ENCODE data around the gene MBOAT7.
A peak's percentile ranks its signal among the peaks of the same experiment; 100 is the strongest.

The MBOAT7 gene

DNA sequence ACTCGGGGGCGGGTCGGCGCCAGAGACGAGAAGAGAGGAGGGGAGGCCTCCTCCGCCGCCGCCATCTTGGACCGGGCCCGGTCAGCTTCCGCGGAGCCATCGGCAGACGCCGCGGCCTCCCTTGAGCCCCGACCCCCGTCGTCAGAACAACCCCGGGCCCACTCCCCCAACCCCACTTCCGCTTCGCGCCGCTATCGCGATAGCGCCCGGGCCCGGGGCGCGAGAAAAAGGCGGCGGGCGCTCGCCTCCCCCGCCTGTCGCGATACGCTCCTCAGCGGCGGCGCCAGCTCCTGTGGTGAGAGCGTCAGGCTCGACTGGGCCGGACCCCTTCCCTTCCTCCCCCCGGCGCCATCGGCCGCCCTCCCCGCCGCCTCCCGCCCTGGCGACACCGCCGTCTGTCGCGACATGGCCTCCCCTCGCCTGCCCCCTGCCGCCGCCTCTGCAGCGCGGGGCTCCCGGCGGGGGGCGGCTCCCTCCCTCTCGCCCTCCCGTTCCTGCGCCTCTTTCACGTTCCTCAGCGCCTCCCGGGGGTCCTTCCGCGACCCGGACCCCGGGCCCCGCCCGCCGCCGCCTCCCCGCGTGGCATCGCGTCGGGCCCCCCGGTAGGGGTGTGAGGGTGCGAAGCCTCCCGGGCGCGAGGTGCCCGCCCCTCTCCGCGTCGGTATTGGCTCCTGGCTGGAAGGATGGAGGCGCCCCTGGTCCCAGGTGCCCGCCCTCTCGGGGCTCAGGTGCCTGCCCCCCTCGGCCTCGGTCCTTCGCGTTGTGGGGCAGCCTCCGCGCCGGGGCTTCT is 51.5 kb downstream of the MBOAT7 start, which contains the start of gene CNOT3:
Gene CNOT3, plus strand, starts transcription at position 64 of the 790 bp plus-strand sequence. CDS start 5,217 bp downstream, outside the sequence.
- DNase-seq: peak; percentile 39

DNA sequence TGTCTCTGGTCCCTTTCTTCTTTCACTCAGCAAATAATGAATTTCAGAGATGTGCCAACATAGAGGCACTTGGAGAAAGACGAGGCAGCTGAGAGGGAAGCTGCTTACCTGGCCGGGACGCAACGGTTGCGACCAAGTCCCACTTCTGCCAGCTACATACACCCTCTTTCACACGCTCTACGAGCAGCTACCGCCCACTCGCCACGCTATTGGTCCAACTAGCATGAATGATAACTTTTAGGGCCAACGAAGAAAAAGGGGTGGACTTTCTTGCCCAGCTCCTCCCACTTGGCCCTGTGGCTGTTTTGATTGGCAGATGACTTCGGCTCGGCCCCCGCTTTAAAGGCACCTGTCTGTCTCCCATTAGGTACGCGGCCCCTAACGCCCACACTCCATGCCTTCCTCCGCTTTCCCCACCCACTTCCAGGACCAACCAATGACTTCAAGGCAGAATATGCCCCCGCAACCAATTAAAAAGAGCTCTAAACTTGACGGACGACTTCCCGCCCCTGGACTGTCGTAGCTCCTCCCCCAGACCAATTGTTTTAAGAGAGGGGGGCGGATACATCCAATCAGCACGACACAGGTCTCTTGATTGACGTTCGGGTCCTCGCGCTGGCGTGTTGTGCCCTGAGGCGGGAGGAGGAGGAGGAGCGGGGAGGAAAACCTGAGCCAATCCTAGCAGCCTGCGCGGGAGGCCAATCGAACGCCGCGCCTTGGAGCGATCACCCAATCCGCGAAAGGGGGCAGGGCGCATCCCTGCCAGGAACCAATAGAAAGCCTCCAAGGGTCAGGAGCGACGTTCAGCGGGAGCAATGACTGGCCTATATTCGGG is 52.3 kb downstream of the MBOAT7 start:
- peak; percentile 98 for DNase-seq

DNA sequence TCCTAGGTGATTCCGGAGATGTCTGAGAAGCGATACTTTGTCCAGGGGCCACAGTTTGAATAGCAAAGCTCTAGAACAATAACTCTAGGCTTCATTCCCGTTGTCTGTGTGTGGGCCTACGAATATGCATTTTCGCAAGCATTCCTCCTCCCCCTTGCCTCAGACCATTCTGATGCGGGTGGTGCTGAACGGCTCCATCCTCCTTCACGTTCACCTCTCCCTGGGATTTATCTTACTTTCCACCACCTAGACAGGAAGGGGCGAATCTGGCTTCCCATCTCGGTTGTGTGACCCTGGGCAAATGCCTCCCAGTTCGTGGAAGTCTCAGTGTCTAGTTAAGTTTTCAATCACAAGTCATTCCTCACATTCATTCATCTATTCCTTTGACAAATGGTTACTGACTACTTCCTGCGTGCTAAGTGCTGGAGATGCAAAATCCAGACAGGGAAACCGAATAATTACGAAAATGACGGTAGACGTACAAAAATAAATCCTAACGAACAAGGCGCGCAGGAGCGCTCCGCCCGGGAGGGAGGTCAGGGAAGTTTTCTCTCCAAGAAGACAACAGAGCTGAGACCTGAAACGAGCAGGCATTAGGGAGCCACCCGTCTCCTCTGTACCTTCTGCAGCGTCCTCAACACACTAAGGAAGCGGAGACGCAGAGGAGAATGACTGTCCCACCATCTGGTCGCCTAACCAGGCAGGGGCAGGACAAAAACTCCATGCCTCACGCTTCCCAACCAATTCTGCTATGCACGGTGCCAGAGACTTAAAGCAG is 53.1 kb downstream of the MBOAT7 start:
- DNase-seq: no peak

DNA sequence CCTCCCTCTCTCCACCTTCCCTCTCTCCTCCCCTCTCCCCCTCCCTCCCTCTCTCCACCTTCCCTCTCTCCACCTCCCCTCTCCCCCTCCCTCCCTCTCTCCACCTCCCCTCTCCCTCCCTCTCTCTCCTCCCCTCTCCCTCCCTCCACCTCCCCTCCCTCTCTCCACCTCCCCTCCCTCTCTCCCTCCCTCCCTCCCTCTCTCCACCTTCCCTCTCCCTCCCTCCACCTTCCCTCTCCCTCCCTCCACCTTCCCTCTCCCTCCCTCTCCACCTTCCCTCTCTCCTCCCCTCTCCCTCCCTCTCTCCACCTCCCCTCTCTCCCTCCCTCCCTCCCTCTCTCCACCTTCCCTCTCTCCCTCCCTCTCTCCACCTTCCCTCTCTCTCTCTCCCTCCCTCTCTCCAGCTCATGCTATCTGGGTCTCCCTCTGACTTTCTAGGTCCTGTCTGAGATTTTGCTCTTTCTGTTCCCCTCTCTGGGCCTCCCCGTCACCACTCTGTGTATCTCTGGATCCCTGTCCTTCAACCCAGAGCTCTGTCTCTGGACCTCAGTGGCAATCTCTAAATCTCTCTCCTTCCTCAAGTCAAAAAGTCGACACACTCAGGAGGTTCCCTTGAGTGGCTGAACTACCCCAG is 55.3 kb downstream of the MBOAT7 start:
- DNase-seq: no peak

DNA sequence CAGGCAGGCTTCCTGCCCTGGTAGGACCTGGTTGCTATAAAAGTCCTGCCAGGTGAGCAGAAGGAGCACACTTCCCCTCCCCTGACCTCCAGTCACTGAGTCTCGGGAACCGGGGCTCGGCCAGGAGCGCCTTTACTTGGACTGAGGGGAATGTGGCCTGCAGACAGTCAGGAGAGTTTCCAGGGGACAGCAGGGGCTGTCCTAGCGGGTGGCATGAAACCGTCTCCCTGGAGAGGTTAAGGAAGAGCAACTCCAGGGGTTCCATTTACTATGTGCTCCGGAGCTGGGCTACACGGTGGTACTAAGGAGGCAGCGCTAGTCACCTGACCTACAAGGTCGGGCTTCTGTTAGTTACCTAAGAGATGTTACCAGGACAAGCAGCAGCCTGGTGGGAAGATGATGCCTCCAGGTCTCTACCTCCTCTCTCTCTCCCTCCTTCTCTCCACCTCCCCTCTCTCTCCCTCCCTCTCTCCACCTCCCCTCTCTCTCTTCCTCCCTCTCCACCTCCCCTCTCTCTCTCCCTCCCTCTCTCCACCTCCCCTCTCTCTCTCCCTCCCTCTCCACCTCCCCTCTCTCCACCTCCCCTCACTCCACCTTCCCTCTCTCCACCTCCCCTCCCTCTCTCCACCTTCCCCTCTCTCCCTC is 55.9 kb downstream of the MBOAT7 start:
- no peak for DNase-seq

DNA sequence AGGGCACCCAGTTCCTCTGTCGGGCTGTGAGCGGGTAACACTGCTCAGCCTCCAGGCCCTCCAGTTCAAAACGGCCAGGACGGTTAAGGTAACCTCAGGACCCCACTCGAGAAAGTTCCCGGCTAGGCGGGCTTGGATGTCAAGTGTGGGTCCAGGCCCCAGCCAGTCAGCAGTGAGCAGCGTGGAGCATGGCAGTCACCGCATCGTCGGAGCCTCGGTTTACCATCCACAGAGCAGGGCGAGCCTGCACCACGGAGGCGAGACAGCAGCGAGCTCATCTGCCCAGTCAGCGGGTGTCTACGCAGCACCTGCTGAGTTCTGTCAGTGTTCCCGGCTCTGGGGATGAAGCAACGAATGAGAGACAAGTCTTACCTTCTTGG is 59.8 kb downstream of the MBOAT7 start:
- DNase-seq: no peak

DNA sequence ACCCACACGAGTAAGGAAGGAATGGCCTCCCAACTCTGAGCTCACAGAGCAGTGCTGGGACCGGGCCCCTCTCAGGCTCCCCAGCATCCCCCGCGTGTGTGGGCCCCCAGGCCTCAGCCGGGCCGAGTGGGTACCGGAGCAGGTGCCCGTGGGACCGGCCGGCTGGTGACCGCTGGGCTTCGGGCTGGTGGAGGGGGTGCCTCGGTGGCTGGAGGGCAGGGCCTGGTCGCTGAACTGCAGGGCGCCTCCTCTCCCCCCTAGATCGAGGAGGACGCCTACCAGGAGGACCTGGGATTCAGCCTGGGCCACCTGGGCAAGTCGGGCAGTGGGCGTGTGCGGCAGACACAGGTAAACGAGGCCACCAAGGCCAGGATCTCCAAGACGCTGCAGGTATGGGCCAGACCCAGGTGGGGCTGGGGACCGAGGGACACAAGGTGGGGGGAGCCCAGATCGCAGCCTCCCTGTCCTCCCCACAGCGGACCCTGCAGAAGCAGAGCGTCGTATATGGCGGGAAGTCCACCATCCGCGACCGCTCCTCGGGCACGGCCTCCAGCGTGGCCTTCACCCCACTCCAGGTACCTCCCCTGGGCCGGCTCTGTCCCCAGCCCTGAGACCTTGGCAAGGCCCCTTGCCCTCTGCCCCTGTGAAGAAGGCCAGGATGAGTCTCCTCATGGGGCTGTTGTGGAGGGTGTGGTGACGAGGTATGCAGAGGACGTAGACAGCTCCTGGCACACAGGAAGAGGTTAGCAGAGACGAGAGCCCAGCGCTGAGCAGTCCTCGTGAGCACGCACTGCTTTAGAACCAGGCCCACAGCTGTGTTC is 60.4 kb downstream of the MBOAT7 start:
- DNase-seq: no peak

DNA sequence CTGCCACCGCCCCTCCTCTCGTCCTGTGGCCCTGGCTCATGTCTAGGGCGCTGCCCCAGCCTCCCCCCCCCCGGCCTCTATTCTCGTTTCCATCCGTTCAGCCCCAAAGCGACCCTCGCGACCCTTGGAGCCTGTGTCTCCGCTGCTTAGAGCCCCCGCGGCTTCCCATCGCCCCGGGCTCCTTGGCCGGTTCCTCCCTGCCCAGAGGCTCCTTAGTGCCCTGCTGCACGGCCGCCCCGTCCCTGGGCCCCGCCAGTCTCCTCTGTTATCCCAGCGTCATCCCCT is 61.0 kb downstream of the MBOAT7 start:
- no peak for DNase-seq

DNA sequence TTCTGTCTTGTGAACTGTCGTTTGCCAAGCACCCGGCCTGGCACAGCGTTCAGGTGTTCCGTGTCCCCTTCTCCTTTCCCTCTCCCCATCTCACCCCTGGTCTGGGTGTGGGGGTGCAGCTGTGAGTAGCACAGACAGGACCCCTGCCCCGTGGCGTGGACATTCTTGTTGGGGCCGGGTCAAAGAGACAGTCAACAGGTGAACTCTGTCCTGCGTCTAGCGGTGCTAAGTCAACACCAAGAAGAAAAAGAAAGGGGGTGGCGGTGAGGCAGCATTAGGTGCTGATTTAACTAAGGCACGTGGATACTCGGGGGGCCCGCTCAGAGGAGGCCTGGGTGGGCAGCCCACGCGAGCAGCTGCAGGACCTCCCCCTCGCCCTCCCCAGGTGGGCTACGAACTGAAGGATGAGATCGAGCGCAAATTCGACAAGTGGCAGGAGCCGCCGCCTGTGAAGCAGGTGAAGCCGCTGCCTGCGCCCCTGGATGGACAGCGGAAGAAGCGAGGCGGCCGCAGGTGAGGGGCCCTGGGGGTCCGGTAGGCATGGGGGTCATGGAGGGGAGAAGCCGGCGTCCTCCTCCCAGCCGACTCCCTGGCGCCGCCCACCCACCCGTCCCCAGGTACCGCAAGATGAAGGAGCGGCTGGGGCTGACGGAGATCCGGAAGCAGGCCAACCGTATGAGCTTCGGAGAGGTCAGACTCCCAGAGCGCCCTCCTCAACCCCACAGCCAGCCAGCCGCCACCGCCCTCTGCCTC is 61.5 kb downstream of the MBOAT7 start:
- no peak for DNase-seq

DNA sequence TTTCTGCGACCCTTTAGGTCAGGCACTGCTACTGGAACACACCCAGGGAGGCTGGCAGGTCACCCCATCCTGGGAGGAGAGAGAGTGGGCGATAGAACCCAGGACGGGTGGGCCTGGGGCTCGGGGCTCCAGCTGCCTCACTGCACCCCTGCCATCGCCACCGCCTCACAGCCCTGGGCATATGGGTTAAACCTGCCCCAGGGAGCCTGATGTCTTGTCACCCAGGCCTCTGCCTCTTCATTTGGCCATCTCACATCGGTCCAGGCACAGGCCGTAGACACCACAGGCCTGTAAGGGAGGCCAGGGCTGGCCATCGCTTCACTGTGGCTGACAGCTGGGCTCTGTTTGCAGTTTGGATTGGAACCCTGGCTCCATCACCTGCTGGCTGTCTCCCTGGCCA is 63.7 kb downstream of the MBOAT7 start:
- DNase-seq: no peak

DNA sequence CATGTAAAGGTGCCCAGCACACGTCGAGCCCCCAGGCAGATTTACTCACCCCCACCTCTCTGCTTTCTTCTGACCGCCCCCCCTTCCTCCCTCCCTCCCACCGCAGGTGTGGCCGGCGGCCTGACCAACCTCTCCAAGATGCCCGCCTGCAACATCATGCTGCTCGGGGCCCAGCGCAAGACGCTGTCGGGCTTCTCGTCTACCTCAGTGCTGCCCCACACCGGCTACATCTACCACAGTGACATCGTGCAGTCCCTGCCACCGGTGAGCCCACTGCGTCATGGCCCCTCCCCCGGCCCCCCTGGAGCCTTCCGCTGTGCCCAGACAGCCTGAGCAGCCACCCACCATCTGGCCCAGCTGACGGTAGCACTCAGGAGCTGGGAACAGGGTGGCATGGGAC is 65.0 kb downstream of the MBOAT7 start:
- DNase-seq: no peak

DNA sequence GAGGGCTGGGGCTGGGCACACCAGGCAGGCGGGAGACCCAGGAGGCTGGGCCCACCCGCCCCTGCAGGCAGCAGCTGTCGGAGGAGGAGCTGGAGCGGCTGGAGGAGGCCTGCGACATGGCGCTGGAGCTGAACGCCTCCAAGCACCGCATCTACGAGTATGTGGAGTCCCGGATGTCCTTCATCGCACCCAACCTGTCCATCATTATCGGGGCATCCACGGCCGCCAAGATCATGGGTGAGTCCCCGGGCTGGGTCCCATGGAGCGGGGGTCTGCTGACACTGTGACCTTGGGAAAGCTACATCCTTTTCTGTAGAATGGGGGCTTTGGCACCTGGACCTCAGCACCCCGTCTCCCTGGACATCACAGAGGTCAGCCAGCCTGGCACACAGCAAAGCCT is 65.7 kb downstream of the MBOAT7 start:
- no peak for DNase-seq
